Progenitor cell of endocrine pancreas (in vitro differentiated cells): ENCODE results near the gene EMP3. TPM values are rescaled to one million over a fixed set of nuclear protein-coding genes. Genes with fewer than 3 reads are reported as not detected.

ENCODE experiments used
- DNase-seq: peaks from one replicate; pipeline ENCODE4 v3.0.0; 2021; ENCODE audit warnings: low spot score; ENCODE audit not compliant: unreplicated experiment
- H3K27ac Mint-ChIP-seq: 2 replicates; pipeline ENCODE4 v1.8.0; 2021; ENCODE audit warnings: mild to moderate bottlenecking, moderate library complexity, mixed read lengths
- H3K27me3 Mint-ChIP-seq: 2 replicates; pipeline ENCODE4 v1.8.0; 2021; ENCODE audit warnings: mixed read lengths
- H3K36me3 Mint-ChIP-seq: 2 replicates; pipeline ENCODE4 v1.8.0; 2022; ENCODE audit warnings: mixed read lengths; ENCODE audit not compliant: insufficient read depth
- H3K4me1 Mint-ChIP-seq: 2 replicates; pipeline ENCODE4 v1.8.0; 2021; ENCODE audit warnings: low read depth, mixed read lengths
- H3K4me3 Mint-ChIP-seq: 2 replicates; pipeline ENCODE4 v1.8.0; 2021; ENCODE audit warnings: low read depth, mild to moderate bottlenecking, moderate library complexity, mixed read lengths
- H3K9me3 Mint-ChIP-seq: 2 replicates; pipeline ENCODE4 v1.8.0; 2021; ENCODE audit warnings: low read depth, mixed read lengths
- total RNA-seq: library from RNA; stranded (reverse); gene quantifications from 2 replicates; pipeline ENCODE4 v1.2.1, GENCODE V29; 2021
- TF ChIP-seq, protein P1 (sequence below): fragments of 200-600 bp; sonication (generic); IDR thresholded peaks from one replicate; pipeline ENCODE4 v1.5.0; 2021; ENCODE audit warnings: antibody characterized with exemption, mild to moderate bottlenecking; ENCODE audit not compliant: unreplicated experiment

Gene EMP3
- total RNA-seq, 1 donor from 2014 or later: 2.9 TPM

DNA sequence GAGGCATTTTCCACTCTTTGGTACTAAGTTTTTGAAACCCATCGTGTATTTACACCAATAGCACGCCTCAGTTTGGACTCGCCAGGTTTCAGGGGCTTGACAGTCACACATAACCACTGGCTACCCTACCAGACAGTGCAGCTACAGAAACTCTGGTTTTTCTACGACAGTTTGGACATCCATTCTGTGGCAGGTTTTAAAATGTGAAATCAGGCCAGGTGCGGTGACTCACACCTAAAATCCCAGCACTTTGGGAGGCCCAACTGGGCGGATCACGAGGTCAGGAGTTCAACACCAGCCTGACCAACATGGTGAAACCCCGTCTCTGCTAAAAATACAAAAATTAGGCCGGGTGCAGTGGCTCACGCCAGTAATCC, 52.8 kb downstream of the EMP3 start:
- H3K9me3 Mint-ChIP-seq: no peaks in the 10 kb centered on the region
- no peaks in the 10 kb centered on the region for H3K27me3 Mint-ChIP-seq
- TF ChIP-seq, protein P1, sequence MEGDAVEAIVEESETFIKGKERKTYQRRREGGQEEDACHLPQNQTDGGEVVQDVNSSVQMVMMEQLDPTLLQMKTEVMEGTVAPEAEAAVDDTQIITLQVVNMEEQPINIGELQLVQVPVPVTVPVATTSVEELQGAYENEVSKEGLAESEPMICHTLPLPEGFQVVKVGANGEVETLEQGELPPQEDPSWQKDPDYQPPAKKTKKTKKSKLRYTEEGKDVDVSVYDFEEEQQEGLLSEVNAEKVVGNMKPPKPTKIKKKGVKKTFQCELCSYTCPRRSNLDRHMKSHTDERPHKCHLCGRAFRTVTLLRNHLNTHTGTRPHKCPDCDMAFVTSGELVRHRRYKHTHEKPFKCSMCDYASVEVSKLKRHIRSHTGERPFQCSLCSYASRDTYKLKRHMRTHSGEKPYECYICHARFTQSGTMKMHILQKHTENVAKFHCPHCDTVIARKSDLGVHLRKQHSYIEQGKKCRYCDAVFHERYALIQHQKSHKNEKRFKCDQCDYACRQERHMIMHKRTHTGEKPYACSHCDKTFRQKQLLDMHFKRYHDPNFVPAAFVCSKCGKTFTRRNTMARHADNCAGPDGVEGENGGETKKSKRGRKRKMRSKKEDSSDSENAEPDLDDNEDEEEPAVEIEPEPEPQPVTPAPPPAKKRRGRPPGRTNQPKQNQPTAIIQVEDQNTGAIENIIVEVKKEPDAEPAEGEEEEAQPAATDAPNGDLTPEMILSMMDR: no peak
- peaks cover 3% of the 10 kb centered on the region for H3K36me3 Mint-ChIP-seq
- no peak overlapping the region for H3K27ac Mint-ChIP-seq
- no peaks in the 10 kb centered on the region for H3K4me1 Mint-ChIP-seq
- no peak for DNase-seq
- no peak overlapping the region for H3K4me3 Mint-ChIP-seq

DNA sequence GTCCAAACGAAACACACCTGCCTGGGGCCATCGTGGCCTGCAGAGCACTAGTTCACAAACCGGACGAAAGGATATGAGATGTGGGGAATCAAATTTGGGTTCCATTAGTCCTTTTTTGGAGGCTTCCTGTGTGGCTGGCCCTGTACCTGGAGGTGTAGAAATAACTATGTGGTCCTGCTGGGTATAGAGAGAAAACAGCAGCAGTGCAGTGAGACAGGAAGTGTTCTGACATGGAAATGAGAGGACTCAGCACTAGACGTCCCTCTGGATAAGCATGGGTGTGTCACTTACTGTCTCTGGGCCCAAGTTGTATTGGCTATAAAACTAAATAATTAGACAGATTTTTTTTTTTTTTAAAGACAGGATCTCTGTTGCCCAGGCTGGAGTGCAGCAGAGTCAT, 53.7 kb downstream of the EMP3 start:
- TF ChIP-seq, protein P1: no peak
- Mint-ChIP-seq H3K36me3 (peaks cover 4% of the 10 kb centered on the region), H3K4me1 (no peaks in the 10 kb centered on the region), H3K9me3 (no peaks in the 10 kb centered on the region), H3K4me3 (no peak overlapping the region), H3K27me3 (no peaks in the 10 kb centered on the region), H3K27ac (no peak overlapping the region)
- no peak for DNase-seq

Other genes starting within 250 kb of the EMP3 start
- 0.26 and 0.93 TPM in 2 replicates for gene PLA2G4C, start 214.7 kb upstream of the EMP3 start, total RNA-seq
- 90.4 and 91.0 TPM in 2 replicates for gene LIG1, start 155.2 kb upstream of the EMP3 start, total RNA-seq
- gene ZSWIM9, start 154.9 kb upstream of the EMP3 start, total RNA-seq: 10.3 and 11.8 TPM in 2 replicates
- gene CARD8, start 69.6 kb upstream of the EMP3 start, total RNA-seq: 60.9 and 64.6 TPM in 2 replicates
- 7.4 and 7.9 TPM in 2 replicates for gene ZNF114, start 55.5 kb upstream of the EMP3 start, total RNA-seq
- 9.5 and 10.3 TPM in 2 replicates for gene TMEM143, start 38.4 kb downstream of the EMP3 start, total RNA-seq
- not detected in 2 replicates for gene SYNGR4, start 38.8 kb downstream of the EMP3 start, total RNA-seq
- gene KDELR1, start 66.0 kb downstream of the EMP3 start, total RNA-seq: 207 and 213 TPM in 2 replicates
- 0.22 and 0.34 TPM in 2 replicates for gene GRIN2D, start 68.1 kb downstream of the EMP3 start, total RNA-seq
- gene GRWD1, start 120.4 kb downstream of the EMP3 start, total RNA-seq: 35.7 and 35.9 TPM in 2 replicates
- 2.0 TPM in 2 replicates for gene KCNJ14, start 130.0 kb downstream of the EMP3 start, total RNA-seq
- gene CYTH2, start 143.8 kb downstream of the EMP3 start, total RNA-seq: 248 TPM in 2 replicates
- 11.4 and 12.7 TPM in 2 replicates for gene LMTK3, start 186.3 kb downstream of the EMP3 start, total RNA-seq
- gene SULT2B1, start 226.6 kb downstream of the EMP3 start, total RNA-seq: not detected in 2 replicates